NOMO-1 treated with dmso at 0.1 percent for 144 hours (cell line): ENCODE results near the gene RDM1.
"Not testable (repeated sequence)": the region's sequence is repeated elsewhere in the genome, so short reads cannot be mapped to it uniquely, and the experiment has no call there.

Source experiments
- DNase-seq: peaks from one replicate; lab custom pipeline; 2025; ENCODE audit not compliant: unreplicated experiment; lab: John Stamatoyannopoulos, UW

RDM1 gene

DNA sequence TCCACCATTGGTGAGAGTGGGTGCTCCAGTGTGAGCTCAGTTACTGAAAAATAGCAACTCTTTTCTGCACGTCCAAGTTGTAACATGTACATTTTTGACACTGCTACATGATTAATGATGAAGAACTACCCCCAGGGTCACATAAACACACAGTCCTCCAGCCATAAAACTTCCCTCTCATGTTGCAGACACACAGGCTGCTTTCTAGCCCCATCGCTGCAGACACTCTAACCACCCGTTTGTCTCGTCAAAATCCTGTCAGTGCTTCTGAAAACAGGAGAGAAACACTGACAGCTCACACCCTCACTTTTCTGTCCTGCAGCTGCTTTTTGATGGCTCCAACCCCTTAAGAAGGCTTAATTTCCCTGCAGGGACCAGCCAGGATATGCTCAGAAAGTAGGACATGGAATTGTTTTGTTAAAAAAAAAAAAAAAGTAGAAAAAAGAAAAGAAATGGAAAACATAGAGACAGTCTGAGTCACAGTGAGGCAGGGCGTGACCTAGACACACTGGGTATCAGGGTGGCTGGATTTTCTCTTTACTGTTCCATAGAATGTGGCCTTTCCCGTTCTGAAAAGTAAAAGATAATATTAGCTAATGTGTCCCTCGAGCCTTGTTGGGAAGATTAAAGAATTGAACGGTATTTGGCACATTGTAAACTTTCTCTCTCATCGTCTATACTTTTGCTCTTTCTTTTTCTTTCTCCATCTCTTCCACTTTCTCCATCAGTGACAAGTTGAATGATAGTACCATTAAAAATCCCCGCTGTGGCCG is 29.7 kb downstream of the RDM1 start:
- DNase-seq, result peak; percentile 21

DNA sequence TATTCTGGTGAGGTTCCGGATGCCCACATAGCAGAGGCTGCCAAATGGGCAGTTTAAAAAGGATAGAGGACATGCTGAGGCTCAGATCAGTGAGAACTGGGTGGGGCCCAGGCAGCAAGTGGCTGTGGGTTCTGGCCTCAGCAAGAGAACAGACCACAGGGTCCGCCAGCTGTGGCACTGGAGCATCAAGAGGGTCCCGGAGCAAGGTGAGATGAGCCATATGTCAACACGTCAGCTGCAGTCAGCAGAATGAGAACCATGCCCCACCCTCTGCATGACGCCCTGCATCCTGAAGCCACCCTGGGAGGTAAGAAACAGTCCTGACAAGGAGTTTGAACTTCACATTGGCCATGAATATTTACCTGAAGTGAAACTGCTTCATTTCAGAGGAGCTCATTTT is 30.3 kb downstream of the RDM1 start:
- DNase-seq, result no peak

DNA sequence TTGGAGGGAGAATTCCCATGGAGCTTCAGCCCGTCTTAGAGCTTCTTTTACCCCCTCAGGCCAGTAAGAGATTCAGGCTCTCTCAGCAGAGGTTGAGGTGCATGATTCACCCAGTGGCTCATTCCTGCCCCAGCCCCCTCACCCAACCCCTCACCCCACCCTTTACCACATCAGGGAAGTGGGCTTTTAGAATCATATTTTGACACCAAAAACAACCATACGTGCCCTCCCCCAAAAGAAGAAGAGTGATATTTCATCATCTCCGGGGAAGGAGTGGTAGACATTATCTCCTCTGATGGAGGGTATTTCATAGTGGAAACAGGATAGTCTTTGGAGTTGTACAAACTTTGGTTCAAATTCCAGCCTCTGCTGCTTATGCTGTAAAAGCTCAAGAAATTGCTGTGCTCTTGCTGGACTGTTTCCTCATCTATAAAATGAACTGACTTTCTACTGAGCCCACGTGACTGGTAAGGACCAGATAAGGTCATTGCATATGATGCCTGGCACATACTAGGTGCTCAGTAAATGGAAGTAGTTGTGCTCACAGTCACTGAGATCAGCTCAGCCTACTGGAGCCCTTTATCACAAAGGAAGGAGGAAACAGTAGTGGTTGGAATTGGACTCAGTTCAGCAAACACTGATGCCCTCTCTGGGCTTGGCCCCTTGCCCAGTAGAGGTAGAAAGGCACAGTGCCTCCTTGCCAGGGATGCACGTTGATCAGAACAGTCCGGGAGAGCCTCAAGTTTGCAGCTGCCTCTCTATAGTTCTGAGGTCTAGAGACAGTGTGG is 32.1 kb downstream of the RDM1 start:
- DNase-seq, result peak; percentile 24

DNA sequence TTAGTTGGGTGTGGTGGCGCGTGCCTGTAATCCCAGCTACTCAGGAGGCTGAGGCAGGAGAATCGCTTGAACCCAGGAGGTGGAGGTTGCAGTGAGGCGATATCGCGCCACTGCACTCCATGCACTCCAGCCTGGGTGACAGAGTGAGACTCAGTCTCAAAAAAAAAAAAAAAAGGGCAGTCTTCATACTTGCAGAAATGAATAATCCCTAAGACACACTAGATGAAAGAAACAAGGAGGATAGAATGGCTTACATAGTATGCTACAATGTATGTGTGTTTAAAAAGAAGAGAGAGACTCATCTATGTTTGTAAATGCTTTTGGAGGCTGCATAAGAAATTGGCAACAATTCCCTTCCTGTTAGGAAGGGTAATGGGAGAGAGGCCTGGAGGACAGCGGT is 32.8 kb downstream of the RDM1 start:
- not testable (repeated sequence) for DNase-seq

DNA sequence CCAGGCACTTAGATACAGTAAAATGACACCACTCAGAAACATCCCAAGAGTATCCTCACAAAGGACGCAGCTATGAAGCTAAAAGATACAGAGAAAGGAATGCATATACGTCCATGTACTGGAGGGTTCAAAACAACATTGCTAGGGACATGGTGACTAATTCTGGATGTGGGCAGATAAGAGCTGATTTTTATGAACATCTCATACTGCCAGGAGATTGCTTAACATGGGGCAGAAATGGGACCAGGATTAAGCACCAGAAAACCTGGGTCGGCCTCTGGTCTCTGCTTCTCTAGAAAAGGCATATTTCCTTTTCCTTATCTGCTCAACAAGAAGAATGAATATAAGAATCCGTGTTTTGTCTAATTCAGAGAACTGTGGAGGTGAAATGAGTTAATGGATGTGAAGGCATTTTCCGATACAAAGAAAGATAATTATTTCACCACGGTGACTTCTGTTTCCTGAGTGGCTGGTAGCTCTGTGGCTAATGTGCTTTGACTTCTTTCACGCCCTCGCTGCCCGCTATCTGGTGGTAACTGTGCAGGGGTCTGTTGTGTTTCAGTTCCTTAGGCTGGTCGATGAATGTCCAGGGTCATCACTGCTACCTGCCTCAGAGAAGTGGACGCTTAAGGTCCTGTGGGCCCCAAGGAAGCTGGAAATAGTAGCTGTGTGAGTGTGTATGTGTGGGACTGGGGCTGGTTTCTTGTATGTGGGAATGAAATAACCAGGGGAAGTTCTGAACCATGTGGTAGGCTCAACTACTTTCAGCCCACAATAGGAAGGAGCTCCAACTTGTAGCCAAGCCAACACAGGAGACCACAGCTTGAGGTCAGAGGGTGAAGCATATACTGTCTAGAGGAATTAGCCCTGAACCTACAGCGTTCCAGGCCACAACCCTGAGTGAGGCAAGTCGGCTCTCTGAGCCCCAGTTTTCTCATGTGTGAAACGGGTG is 34.7 kb downstream of the RDM1 start:
- peak; percentile 67 for DNase-seq

DNA sequence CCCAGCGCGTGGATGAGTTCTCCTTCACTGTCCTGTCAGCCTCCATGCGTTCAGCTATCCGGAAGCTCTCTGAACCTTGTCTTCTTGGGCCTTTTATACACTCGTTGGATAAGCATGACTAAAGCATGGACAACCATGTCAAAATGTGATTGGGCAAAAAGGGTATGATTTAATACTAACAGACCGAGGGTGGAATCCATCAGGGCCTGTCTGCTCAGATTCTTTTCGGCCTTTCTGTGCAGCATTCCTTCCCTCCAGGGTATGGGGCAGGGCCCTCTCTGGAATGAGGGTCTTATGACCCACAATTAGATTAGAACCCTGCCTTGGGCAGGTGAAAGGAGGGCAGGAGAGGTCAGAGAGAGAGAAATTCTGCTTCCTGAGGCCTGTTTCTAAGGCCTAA is 36.4 kb downstream of the RDM1 start:
- no peak for DNase-seq

DNA sequence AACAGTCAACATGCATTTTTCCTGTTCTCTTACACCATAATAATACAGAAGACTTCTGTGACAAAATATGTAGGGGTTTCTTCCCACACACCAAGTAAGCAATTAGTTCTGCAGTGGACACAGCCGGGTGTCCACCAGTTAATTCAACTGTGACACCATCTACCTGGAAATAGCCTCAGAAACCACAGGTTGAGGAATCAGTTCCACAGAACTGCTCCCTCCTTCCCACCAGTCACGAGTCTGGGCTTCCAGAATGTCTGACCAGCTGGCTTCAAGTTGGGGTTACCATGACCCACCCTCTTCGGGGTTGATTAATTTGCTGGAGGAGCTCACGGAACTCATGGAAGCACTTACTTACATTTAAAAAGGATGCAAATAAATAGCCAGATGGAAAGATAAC is 36.8 kb downstream of the RDM1 start:
- DNase-seq, result no peak

DNA sequence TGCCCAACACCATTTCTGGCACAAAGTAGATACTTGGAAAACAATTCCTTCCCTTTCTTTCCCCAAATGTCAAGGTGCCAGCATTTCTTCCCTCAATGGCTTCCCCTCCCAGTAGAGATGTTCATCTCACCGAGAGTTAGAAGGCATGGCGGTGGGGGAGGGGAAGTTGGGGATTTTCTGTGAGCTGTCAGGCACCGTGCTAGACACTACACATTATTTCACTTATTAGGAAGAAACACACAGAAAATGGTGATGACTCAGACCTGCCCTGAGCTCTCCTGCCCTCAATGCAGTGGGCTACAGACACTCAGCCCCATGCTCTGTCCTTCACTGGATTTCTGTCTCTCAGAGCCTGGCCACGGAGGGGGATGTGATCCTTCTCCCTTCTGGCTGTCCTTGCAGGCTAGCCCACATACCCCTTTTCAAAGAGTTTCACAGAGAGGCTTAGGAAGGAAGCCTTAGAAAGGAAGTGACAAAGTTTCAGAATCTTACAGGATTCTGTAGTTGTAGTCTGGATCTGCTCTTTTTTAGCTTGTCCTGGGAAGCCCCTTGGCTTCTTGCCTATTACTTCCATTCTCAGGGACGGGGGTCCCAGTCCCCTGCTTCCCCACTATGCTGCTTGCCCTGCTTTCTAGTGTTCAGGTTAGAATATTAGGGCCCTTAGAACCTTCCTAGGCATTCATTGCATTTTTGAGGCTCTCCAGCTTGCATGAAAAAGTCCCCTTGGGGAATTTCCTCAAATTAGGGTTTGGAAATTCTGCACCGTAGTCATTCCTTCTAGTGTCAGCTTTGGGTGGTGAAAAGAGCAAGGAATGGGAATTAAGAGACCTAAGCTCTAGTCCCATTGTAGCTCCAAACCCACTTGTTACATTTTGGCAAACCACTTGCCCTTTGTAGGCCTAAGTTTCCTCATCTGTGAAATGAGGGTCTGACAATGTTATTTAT is 38.2 kb downstream of the RDM1 start:
- no peak for DNase-seq

DNA sequence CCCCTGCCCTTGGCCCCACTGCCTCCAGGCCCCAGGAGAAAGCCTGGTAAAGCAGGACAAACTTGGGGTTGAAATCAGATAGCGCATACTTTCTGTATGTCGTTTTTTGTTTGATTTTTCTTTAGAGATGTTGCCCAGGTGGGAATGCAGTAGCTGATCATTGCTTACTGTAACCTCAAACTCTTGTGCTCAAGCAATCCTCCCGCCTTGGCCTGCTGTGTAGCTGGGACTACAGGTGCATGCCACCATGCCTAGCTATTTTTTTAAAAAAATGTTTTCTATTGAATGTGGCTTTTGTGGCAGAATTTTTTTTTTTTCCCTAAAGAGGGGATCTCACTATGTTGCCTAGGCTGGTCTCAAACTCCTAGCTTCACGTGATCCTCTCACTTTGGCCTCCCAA is 39.3 kb downstream of the RDM1 start:
- DNase-seq, result no peak

DNA sequence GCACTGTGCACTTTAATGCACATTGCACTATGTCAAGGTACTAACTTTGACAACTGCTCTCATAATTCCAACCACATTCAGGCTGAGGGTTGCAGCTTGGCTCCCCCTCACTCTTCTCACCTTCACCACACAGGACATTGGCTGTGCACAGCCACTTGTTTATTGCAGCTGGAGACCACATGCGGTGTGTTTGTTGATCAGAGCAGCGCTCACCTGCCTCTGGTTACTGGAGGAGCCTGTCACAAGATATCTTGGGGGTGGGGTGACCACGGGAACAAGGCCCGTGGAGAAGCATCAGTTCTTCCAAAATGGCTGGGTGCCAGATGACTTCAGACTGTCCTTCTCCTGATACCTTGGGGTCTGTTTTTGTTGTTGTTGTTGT is 39.8 kb downstream of the RDM1 start:
- no peak for DNase-seq

DNA sequence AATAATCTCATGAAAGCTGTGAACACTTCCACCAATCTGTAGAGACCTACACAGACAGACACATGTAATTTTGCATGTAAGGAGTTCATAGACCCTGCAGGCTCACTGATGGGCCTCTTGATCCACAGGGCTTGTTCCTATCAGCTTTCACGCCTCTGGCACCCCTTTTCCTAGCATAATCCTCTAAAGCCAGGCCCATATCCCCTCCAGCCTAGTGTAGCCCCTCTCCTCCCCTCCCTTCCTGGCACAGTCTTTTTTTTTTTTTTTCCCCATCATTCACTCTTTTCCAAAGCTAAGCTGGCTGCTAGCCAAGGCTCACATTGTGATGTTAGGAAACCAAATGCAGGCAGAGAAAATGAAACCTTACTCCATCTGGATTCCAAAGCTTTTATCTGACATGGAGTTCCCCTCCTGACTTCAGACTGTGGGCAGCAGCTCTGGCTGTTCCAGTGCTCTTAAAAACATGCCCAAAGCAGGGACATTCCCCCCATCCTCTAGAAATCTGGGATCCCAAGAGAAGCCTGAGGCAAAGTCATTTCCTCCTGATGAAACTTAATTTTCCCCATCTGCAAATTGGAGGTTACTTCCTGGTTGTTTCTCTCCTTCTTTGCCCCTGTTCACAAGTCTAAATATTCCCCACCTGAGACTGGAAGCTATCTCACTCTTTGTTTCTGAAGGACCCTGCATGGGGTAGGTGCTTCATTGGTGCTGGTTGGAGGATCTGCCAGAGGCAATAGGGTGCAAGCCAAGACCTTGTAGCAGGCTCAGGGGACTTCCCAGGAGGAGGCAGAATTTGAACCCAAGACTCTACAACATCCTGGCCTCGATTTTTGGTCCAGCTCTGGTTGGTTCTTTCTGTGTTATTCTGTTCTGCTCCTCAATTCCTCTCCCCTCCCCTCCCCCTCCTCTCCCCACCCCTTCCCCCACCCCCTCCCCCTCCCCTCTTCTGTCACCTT is 40.5 kb downstream of the RDM1 start:
- no peak for DNase-seq

DNA sequence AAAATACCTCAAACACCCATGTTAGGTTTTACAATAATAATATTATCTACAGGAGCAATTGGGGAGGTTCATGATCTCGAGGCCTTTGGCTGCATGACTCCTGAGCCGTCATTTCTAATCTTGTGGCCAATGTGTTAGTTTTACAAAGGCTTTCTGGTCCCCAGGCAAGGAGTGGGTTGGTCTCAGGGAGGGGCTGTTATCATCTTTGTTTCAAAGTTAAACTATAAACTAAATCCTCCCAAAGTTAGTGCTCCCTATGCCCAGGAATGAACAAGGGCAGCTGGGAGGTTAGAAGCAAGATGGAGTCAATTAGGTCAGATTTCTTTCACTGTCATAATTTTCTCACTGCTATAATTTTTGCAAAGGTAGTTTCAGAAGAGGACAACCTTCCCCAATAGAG is 41.3 kb downstream of the RDM1 start:
- DNase-seq, result no peak

DNA sequence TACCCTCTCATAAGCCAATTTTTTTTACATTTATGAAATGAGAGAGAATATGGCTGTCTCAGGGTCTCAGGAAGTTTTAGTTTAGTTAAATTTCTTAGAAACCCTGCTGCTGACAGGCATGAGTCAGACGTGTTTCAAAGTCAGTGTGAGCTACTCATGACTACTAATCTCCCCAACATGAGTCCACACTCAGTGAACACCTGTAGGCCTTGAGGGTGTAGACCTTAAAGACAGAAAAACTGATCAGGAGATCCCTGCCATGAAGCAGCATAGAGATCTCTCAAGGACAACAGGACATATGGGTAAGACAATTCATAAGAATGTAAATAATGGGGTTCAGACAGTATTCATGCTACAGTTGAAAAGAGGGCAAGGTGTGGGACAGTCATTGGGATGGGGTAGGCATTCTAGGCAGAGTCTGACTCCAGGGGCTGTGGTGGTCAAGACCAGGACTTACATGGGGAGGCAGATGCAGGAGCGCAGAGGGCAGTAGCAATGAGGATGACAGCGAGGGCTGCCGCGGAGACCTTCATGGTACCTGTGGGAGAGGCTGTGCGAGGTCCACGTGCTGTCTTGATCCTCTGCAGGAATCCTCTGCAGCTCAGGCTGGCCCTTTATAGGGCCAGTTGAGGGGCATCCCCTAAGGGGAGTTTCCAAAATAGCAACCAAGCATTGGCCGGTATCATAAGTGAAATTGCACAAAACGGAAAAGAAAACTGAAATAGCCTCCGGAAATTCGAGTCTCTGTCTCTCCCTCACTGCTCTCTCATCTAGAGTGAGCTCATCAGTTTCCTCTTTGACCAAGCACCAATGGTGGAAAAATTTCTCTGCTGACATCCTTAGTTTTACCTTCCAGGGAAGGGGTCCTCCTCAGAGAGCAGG is 50.6 kb downstream of the RDM1 start, which contains the start of gene CCL5:
Gene CCL5, minus strand, starts transcription at position 588 of the 882 bp plus-strand sequence.
- peak; percentile 67 for DNase-seq

DNA sequence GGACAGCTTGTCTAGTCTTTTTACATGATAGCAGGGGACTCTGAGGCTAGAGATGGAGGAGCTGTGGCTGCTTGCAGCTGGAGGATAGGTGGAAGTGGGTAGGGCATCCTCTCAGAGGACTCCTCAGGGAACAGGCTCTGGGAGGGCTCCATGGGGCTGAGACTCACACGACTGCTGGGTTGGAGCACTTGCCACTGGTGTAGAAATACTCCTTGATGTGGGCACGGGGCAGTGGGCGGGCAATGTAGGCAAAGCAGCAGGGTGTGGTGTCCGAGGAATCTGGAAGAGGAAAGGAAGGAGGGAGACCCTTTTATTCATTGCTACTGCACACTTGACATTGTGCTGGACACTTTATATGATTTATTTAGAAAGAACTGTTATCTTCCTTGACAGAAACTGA is 52.2 kb downstream of the RDM1 start:
- DNase-seq, result no peak

DNA sequence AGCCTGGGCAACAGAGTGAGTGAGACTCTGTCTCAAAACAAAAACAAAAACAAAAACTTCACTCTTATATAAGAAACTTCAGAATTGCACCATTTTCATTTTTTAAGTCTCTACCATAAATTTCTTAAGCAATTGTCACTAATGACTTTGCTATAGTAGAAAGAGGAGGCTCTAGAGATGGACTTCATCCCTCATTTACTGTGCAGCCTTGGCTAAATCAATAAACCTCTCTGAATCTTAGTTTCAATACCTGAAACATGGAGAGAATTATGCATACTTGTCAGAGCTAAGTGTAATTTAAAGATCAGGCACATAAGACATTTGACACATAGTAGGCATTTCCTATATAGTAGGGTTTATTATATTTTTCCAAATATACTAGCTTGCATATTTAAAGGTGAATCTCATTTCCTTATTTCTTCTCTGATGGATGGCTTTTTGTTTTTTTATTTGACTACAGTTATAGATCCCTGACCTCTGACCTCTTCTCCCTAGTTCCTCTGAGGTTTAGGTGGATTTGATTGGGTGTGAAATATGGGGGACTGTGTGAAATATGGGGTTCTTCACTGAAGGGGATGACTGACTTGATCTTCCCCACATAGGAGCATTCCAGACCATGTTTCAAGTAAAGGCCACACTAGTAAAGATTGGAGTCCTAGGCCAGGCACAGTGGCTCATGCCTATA is 53.1 kb downstream of the RDM1 start:
- DNase-seq, result no peak

DNA sequence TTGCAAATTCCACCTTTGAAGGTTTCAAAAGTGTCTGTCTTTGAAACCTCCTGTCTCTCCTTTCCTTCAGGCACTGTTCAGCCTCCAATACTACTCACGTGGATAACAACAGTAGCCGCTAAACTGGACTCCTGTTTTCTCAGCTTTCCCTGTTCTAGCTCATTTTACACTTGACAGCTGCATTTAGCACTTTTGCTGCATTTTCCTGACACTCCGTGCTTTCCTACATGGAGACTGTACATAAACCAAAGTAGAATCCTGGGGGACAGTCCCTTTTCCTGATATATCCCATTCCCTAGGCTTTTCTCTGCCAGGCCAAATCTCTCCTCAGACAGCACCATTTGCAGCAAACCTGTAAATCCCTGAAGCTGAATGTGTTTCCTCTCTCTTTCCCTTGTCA is 54.0 kb downstream of the RDM1 start:
- no peak for DNase-seq

DNA sequence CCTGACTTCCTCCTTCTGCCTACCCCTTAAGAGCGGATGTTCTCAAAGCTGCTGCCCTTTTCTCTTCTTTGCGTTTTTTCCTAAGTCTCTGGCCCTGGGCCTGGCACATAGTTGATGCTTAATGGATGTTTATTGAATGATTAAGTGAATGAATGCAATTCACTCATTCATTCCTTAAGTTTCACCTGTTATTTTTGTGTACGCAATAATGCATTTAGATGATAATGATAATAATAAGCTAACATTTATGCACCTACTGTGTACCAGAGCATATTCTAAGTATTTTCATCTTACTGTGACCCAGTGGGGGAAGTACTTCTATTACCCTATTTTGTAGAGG is 54.8 kb downstream of the RDM1 start:
- no peak for DNase-seq
